ENCODE measurements around the gene CDH13. TPM values are rescaled to one million over a fixed set of nuclear protein-coding genes. Genes with fewer than 3 reads are reported as not detected.
A peak's percentile ranks its signal among the peaks of the same experiment; 100 is the strongest.

The CDH13 gene
- total RNA-seq, 4 donors from 2014 or later = 3.4 to 14.8 (median 6.5) TPM

- H3K36me3 ChIP-seq = no peaks in the 10 kb centered on the region
- H3K4me3 ChIP-seq (replicated peaks in 1 of 3) = no peak overlapping the region
- H3K9me3 ChIP-seq = no peaks in the 10 kb centered on the region
- 73 to 91% methylated on average over 1 of the region's 1 CpG for WGBS, 2 donors
- DNase-seq = peak in 1 of 2 donors; percentile 21
- H3K27me3 ChIP-seq = no peaks in the 10 kb centered on the region
- TF ChIP-seq, protein P1, sequence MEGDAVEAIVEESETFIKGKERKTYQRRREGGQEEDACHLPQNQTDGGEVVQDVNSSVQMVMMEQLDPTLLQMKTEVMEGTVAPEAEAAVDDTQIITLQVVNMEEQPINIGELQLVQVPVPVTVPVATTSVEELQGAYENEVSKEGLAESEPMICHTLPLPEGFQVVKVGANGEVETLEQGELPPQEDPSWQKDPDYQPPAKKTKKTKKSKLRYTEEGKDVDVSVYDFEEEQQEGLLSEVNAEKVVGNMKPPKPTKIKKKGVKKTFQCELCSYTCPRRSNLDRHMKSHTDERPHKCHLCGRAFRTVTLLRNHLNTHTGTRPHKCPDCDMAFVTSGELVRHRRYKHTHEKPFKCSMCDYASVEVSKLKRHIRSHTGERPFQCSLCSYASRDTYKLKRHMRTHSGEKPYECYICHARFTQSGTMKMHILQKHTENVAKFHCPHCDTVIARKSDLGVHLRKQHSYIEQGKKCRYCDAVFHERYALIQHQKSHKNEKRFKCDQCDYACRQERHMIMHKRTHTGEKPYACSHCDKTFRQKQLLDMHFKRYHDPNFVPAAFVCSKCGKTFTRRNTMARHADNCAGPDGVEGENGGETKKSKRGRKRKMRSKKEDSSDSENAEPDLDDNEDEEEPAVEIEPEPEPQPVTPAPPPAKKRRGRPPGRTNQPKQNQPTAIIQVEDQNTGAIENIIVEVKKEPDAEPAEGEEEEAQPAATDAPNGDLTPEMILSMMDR (IDR thresholded peaks at IDR 0.05) = no peak
- TF ChIP-seq POLR2A (IDR thresholded peaks at IDR 0.05) = no peak
- peaks cover 27 to 35% of the 10 kb centered on the region in 2 donors for H3K4me1 ChIP-seq
- intact Hi-C loops (cut with DNase I) = no loop called here
- peak overlapping the region in 1 of 3 donors; percentile 40 for H3K27ac ChIP-seq
Observed at GRCh38 chr16:83312718-83313245, 686.0 kb downstream of the CDH13 start.

- 85 to 93% methylated on average over 2 of the region's 2 CpGs for WGBS, 2 donors
- Histone ChIP-seq H3K4me3 (replicated peaks in 1 of 3) (no peak overlapping the region), H3K27ac (no peak overlapping the region), H3K36me3 (no peaks in the 10 kb centered on the region), H3K4me1 (peaks cover 11 to 19% of the 10 kb centered on the region in 2 donors), H3K27me3 (no peaks in the 10 kb centered on the region), H3K9me3 (no peaks in the 10 kb centered on the region)
- intact Hi-C loops (cut with DNase I) = no loop called here
- no peak for TF ChIP-seq POLR2A (IDR thresholded peaks at IDR 0.05)
- TF ChIP-seq, protein P1 (IDR thresholded peaks at IDR 0.05) = no peak
- DNase-seq = no peak
Observed at GRCh38 chr16:83315271-83315670, 688.5 kb downstream of the CDH13 start.

GRCh38 chr16:83316458-83316857 is 689.7 kb downstream of the CDH13 start:
- WGBS, 2 donors = 71 to 77% methylated on average over 3 of the region's 3 CpGs
- H3K4me3 ChIP-seq (replicated peaks in 1 of 3) = no peak overlapping the region
- H3K4me1 ChIP-seq = peaks cover 4 to 19% of the 10 kb centered on the region in 2 donors
- DNase-seq = no peak
- no peak overlapping the region for H3K27ac ChIP-seq
- intact Hi-C loops (cut with DNase I) = no loop called here
- no peaks in the 10 kb centered on the region for H3K36me3 ChIP-seq
- TF ChIP-seq, protein P1 (IDR thresholded peaks at IDR 0.05) = no peak
- TF ChIP-seq POLR2A (IDR thresholded peaks at IDR 0.05) = no peak
- H3K9me3 ChIP-seq = no peaks in the 10 kb centered on the region
- H3K27me3 ChIP-seq = no peaks in the 10 kb centered on the region

GRCh38 chr16:83318390-83318789 is 691.6 kb downstream of the CDH13 start:
- Histone ChIP-seq H3K4me3 (replicated peaks in 1 of 3) (no peak overlapping the region), H3K27me3 (no peaks in the 10 kb centered on the region), H3K36me3 (no peaks in the 10 kb centered on the region), H3K27ac (no peak overlapping the region), H3K4me1 (peaks cover 0 to 6% of the 10 kb centered on the region in 2 donors), H3K9me3 (no peaks in the 10 kb centered on the region)
- 88 to 95% methylated on average over 7 of the region's 7 CpGs for WGBS, 2 donors
- no peak for DNase-seq
- intact Hi-C loops (cut with DNase I) = no loop called here
- TF ChIP-seq, protein P1 (IDR thresholded peaks at IDR 0.05) = no peak
- no peak for TF ChIP-seq POLR2A (IDR thresholded peaks at IDR 0.05)

DNA sequence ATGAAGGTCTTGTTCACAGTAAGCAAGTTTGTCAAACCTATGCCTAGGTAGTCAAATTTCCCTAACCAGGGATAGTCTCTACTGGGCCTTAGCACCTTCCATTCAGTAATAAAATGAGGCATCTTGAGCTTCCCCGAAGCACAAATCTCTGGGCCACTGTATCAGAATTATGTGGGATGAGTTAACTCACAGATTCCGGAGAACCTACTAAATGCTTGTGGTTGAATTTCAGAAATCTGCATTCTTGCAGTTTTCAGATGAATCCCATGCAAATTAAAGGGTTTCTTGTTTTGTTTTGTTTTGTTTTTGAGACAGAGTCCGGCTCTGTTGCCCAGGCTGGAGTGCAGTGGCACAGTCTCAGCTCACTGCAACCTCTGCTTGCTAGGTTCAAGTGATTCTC is 702.2 kb downstream of the CDH13 start:
- WGBS, 2 donors = 87 to 91% methylated on average over 3 of the region's 3 CpGs
- TF ChIP-seq POLR2A (IDR thresholded peaks at IDR 0.05) = no peak
- H3K4me3 ChIP-seq (replicated peaks in 1 of 3) = no peak overlapping the region
- intact Hi-C loops (cut with DNase I) = no loop called here
- DNase-seq = no peak
- H3K27ac ChIP-seq = no peak overlapping the region
- H3K4me1 ChIP-seq = no peaks in the 10 kb centered on the region
- H3K9me3 ChIP-seq = no peaks in the 10 kb centered on the region
- no peaks in the 10 kb centered on the region for H3K36me3 ChIP-seq
- H3K27me3 ChIP-seq = no peaks in the 10 kb centered on the region

Data from thyroid gland (tissue), 4 donors.